Measurements from ENCODE around the gene EMSY. TPM values are rescaled to one million over a fixed set of nuclear protein-coding genes. Genes with fewer than 3 reads are reported as not detected.
A peak's percentile ranks its signal among the peaks of the same experiment; 100 is the strongest.

The EMSY gene
- total RNA-seq, 2 donors from 2014 or later, result 24.3 to 39.4 TPM

- H3K27ac ChIP-seq, result no peak overlapping the region
- WGBS, result 89% methylated on average over 1 of the region's 1 CpG
- no peaks in the 10 kb centered on the region for H3K36me3 ChIP-seq
Observed at GRCh38 chr11:76524919-76525318, 80.1 kb downstream of the EMSY start.

GRCh38 chr11:76526878-76527277, 82.1 kb downstream of the EMSY start:
- Histone ChIP-seq H3K27ac (no peak overlapping the region), H3K27me3 (replicated peaks; ENCODE audit: insufficient read depth) (no peaks in the 10 kb centered on the region), H3K4me1 (replicated peaks) (peaks cover 5% of the 10 kb centered on the region), H3K9me3 (no peaks in the 10 kb centered on the region), H3K36me3 (no peaks in the 10 kb centered on the region), H3K4me3 (no peak overlapping the region)
- no peak for DNase-seq (ENCODE audit: low spot score)
- intact Hi-C loops (cut with DNase I), result no loop called here
- no peak for TF ChIP-seq POLR2A (IDR thresholded peaks at IDR 0.05)
- no peak for TF ChIP-seq POLR2AphosphoS5 (IDR thresholded peaks at IDR 0.05)
- TF ChIP-seq CTCF (IDR thresholded peaks at IDR 0.05), result no peak
- 36% methylated on average over 2 of the region's 2 CpGs for WGBS

More at GRCh38 chr11:76524919-76525318, 80.1 kb downstream of the EMSY start:
- peak; percentile 62 for DNase-seq (ENCODE audit: low spot score)
- Histone ChIP-seq H3K9me3 (no peaks in the 10 kb centered on the region), H3K4me3 (no peak overlapping the region), H3K4me1 (replicated peaks) (peaks cover 5% of the 10 kb centered on the region), H3K27me3 (replicated peaks; ENCODE audit: insufficient read depth) (no peaks in the 10 kb centered on the region)
- intact Hi-C loops (cut with DNase I), result no loop called here
- no peak for TF ChIP-seq CTCF (IDR thresholded peaks at IDR 0.05)
- peak; percentile 60 for TF ChIP-seq POLR2AphosphoS5 (IDR thresholded peaks at IDR 0.05)

- 63% methylated on average over 2 of the region's 2 CpGs for WGBS
- no peaks in the 10 kb centered on the region for H3K9me3 ChIP-seq
- H3K27ac ChIP-seq, result no peak overlapping the region
- H3K36me3 ChIP-seq, result peaks cover 3 to 6% of the 10 kb centered on the region in 2 donors
- H3K4me3 ChIP-seq, result no peak overlapping the region
- no peaks in the 10 kb centered on the region for H3K4me1 ChIP-seq (replicated peaks)
- DNase-seq (ENCODE audit: low spot score), result no peak
- no peaks in the 10 kb centered on the region for H3K27me3 ChIP-seq (replicated peaks; ENCODE audit: insufficient read depth)
- intact Hi-C loops (cut with DNase I), result no loop called here
- no peak for TF ChIP-seq POLR2AphosphoS5 (IDR thresholded peaks at IDR 0.05)
- TF ChIP-seq POLR2A (IDR thresholded peaks at IDR 0.05), result no peak
Observed at GRCh38 chr11:76542436-76542835, 97.6 kb downstream of the EMSY start.

- H3K36me3 ChIP-seq, result peaks cover 3 to 6% of the 10 kb centered on the region in 2 donors
- intact Hi-C loops (cut with DNase I), result no loop called here
Observed at GRCh38 chr11:76543006-76543703, 98.3 kb downstream of the EMSY start.

GRCh38 chr11:76550781-76551180, 106.0 kb downstream of the EMSY start:
- Histone ChIP-seq H3K9me3 (no peaks in the 10 kb centered on the region), H3K36me3 (no peaks in the 10 kb centered on the region), H3K27me3 (replicated peaks; ENCODE audit: insufficient read depth) (no peaks in the 10 kb centered on the region), H3K4me3 (no peak overlapping the region), H3K27ac (no peak overlapping the region), H3K4me1 (replicated peaks) (no peaks in the 10 kb centered on the region)
- intact Hi-C loops (cut with DNase I), result loop anchor here (5.0 kb wide), 1 partner anchor 132 kb away; no protein-coding TSS in a partner anchor
- TF ChIP-seq POLR2AphosphoS5 (IDR thresholded peaks at IDR 0.05) (no peak), POLR2A (IDR thresholded peaks at IDR 0.05) (no peak), CTCF (IDR thresholded peaks at IDR 0.05) (no peak)
- DNase-seq (ENCODE audit: low spot score), result no peak
- WGBS, result 54% methylated on average over 7 of the region's 7 CpGs

More at GRCh38 chr11:76543006-76543703, 98.3 kb downstream of the EMSY start:
- TF ChIP-seq CTCF (IDR thresholded peaks at IDR 0.05) (no peak), POLR2A (IDR thresholded peaks at IDR 0.05) (no peak), POLR2AphosphoS5 (IDR thresholded peaks at IDR 0.05) (no peak)
- no peaks in the 10 kb centered on the region for H3K27me3 ChIP-seq (replicated peaks; ENCODE audit: insufficient read depth)
- no peak overlapping the region for H3K27ac ChIP-seq
- no peak overlapping the region for H3K4me3 ChIP-seq
- no peaks in the 10 kb centered on the region for H3K4me1 ChIP-seq (replicated peaks)
- WGBS, result 92% methylated on average over 7 of the region's 7 CpGs
- H3K9me3 ChIP-seq, result no peaks in the 10 kb centered on the region
- DNase-seq (ENCODE audit: low spot score), result no peak

Measured in prostate gland (tissue), 2 donors.